Stimulated activated CD4-positive, alpha-beta T cell treated with anti-CD3 and anti-CD28 coated beads, TNF-alpha, amount 100 ng/mL, for 24 hours (primary cell): ENCODE results near the gene ASB18.

Experiments used
- DNase-seq, 3 experiments: peaks; one replicate each; pipeline ENCODE4 v3.0.0-alpha.2; 2020; ENCODE audit warnings: low read depth in 3 of 3

The ASB18 gene

DNA sequence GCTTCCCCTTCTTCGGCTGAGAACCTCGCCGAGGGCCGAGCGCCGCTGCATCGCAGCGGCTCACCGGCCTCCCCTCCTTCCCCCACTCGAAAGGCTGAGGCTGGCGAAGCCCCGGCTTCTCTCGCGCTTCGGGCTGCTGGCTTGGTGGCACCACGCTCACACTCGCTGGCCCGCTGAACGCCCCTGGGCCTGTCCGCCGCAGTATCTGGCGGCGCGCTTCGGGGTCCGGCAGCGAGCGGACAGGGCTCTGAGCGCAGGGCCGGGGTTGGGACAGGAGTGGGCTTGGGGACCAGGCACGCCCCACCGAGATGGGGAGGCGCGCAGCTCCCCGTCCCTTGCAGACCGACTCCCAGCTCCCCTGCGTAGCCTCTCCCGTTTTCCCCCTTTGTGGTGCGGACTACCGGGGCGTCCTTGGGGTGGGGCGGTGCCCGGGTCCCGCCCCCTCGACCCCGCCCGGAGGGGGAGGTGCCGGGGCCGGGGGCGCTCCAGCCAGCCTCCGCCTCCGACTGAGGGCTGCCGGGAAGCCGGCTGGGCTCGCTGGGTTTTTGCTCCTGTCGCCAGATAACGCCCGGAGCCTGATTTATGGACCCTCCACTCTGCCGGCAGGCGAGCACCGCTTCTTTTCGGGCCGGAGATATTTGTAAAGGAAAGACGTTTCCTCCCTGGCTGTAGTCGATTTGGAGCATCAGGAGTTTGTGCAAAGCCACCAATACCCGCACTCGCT lies 99.8 kb downstream of the ASB18 start:
- DNase-seq = no peak

DNA sequence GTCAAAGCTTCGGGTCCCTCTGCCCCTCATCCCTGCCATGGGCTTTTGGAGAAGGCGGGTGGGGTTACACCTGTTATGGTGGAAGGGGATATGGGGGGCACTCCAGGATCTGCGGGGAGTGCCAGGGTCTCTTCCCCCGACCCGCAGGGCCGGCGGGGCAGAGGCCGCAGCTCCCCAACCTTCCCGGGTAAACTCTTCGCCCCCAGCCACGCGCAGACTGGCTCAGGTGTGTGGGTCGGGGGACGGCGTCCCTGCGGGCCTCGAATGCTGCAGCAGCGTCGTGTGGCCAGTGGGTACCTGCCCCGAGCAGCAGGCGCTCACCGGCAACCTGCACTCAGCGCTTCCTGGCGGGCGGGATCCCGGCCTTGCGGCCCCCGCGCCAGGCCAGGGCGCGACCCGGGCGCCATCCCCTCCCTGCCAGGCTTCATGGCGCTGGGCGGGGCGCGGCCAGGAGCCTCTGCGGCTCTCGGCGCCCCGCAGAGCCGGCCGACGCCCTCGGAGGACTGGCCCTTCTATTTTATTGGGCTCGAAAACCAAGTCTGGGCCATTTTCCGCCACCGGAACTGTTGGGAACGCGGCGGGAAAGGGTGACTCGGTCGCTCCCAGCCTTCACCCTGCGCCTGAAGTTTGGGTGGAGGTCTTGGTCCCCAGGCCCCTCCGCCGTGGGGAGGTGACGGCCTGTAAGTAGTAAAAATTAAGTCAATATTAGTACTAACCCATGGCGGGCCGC lies 100.6 kb downstream of the ASB18 start:
- no peak for DNase-seq

DNA sequence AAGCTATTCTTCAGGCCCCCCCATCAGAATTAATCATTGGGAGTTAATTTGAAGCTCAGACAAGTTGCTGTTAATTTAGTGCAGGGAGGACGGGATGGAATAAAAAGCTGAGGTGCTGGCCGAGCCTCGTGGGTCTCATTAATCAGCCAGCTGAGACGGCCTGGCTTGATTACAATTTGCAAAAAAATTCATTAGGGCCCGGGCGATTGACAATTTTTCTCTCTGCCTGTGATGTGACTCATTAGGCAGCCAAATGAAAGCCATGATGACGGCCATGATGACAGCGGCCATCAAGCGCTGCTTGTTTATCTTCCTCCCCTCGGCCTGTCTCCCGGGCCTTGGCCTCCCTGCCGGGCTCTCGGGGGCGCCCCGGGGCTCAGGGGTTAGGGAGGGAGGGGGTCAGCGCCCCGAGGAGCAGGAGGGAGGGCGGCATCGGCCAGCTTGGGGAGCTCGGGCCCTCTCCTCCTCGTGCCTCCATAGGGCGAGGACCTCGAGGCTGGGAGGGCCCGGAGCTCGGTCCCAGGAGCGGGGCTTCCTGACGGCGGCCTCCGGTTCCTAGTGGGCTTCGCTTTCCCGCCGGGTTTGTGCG lies 101.2 kb downstream of the ASB18 start:
- no peak for DNase-seq

DNA sequence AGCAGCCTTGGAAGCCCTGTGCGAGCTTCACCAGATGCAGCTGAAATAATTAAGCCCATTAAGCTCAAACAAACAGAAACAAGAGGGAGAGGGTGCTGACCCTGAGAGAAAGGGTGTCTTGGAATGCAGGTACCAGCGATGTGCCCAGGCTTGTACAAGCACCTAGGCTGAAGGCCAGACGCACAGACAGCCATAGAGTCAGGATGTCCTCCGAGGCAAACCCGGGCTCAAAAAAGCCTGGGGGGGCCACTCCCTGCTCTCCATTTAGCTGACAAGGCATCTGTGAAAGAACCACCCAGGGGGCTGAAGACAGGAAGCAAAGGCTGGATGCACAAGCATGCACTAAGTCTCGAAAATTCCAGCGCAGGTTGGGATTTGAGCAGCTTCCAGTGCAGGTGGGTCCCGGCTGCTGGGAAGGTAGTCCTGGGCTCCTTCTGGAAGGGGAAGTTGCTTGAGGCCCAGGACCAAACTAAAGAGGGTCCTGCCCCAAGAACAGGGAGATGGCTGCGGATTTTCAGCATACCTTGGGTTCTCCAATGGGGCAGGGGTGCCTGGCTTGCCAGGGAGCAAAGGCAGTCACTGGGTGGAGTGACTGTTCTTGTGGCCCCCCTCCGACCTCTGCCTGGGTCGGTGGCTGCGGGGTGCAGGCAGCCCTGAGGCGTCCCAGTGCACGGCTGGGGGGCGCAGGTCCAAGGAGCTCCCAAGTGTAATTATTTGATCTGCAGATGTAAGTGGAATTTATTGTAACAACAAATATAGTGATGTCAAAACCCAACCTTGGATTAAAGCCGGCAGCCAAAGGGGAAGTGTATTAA lies 102.0 kb downstream of the ASB18 start:
- DNase-seq = no peak

DNA sequence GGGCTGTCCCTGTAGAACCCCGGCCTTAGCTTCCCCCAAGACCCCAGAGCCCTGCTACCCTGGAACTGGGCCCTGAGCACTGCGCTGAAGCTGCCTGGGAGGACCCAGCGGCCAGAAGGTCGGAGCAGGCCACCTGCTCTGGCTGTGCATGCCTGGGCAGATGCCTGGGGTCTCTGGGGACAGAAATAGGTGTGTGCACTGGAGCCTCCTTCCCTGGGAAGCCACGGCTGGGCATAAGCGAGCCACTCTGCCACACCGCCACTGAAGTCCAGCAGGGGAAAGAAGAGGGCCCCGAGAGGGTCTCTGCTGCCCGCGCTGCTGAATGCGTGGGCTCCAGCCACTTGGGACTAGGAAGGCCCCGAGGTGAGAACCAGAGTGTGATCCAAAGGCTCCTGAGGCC lies 102.7 kb downstream of the ASB18 start:
- DNase-seq = no peak

DNA sequence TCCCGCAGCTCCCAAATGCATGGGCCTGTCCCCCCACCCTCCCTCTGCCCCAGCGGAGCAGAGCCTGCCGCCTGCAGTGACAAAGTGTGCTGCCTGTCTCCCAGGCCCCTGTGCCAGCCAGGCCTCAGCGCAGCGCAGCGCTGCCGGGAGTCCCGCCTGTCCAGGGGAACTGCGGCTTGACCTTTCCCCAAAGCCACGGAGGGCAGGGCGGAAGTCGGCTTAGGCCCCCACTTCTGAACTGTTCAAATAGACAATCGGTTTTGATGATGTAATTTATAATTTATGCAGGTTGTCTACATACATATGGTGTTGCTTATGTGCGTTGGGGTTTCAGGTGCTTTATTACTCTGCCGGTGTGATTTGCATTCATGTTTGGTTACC lies 103.1 kb downstream of the ASB18 start:
- no peak for DNase-seq

DNA sequence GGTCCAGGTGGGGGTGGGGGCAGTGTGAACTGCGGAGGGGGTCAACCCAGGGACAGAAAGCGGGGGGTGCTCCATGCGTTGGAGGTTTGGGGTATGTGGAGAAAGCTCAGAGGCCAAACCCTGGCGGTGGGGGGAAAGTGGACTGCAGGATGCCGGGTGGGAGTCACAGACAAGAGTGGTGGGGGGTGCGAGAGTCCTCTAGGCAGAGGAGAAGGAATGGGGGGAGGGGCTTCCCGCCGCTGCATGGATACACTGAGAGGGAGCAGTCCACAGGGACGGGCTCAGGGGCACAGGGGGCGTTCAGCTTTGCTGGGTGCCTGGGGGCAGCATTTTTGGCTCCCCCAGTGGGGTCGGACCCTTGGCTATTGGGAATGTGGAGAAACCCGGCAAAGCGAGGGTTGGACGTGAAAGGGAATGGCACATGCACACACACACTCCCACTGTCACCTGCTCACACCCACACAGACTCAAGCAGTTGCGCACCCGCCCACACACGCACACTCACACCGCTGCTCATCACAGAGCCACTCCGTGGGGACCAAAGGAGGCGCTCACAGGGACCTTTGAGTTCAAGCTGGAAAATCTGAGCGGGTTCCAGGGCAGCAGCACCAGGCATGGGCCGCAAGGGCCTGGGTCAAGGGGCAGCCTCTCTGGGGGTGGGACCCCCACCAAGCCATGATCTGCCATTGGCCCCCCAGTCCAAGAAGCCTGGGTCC lies 103.7 kb downstream of the ASB18 start:
- DNase-seq = no peak

DNA sequence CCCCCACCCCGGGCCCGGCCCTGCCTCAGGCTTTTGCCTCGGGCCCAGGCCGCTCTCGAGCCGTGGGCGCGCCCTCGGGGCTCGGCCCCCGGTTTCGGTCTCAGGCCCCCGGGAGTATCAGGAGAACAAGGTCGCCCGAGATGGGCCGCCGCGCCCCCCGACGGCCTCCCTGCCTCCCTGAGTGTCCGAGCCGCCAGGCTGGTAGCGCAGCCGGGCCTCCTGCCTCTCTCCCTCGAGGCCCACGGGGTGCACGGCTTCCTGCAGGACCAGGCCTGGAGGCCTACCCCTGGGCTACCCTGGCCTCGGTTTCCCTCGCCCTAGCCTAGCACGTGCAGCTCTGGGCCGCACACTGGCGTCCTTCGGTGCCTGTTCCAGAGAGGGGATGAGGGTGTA lies 104.4 kb downstream of the ASB18 start:
- no peak for DNase-seq

DNA sequence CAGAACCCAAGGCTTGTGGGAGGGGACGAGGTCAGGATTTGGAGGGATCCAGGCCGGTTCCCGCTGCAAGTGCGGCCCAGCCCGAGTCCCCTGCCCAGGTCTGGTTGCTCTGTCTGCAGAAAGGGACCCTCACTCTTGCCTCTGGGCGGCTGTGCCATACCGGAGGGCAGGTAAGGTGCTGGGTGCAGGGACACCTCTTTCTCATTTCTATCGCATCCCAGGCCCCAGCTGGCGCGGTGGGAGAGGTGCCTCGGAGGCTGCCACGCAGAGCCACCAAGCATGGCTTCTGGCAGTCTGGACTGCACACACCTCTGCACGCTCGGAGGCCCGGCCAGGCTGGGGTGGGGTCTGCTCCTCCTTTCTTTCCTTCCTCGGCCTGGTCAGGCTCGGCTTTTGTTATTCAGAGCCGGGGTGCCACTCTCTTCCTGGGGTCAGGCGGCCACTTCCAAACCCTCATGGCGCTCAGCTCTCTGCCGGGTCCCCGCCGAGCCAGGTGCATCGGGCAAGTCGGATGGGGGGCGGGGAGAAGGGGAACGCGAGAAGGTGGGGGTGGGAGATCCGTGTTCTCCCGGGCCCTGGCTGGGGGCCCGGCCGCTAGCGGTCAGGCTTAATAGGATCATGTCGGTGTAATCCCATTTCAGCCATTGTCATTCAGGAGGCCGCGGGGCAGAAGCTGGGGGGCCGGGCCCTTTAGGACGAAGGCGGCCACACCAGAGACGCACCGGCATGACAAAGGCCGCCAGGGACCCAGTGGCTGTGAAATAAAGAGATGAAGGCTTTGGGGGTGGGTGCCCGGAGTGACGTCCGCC lies 105.0 kb downstream of the ASB18 start:
- DNase-seq = no peak

DNA sequence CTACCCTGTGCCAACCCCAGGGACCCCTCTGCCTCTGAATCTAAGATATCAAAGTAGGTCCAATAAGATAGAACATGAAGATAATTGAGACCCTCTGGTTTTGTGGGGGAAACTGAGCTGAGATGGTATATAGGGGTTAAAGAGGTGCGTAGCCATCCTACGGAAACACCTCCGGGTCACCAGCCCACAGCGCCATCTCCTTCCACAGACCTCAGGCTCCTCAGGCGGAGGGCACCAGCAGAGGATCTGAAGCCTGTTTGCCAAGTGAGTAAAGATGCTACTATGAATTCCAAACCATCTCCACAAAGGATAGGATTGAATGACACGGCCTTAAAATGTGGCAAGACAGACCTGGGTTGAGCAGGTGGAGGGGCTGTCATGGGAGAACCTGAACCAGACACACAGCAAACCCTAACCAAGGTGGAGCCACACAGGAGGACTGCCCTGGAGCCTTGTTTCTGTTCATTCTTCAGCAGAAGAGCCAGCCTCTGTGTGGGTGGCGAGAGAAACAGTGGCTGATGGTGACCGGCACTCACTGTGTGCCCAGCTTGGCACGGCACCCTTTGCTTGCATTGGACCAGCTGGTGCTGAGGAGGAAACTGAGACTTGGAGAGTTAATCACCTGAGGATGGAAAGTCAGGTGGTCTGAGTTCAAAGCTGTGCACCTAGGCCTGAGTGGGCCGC lies 106.2 kb downstream of the ASB18 start:
- no peak for DNase-seq

DNA sequence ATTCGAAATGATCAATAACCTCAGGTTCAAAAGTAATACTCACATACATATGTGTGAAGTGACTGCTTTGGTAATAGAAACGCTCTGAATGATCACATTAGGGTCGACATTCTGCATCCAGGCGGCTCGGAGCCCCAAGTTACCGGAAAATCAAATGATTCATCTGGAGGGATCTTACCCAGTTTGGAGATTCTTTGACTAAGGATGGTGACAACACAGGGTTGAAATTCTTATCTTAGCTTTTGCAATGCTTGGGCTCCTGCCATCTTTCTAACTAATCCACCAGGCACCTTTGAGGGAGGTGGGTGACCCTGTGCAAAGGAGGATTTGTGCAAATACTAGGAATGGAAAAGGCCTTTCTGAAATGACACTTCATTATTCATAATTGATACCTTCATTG lies 106.8 kb downstream of the ASB18 start:
- DNase-seq = no peak

DNA sequence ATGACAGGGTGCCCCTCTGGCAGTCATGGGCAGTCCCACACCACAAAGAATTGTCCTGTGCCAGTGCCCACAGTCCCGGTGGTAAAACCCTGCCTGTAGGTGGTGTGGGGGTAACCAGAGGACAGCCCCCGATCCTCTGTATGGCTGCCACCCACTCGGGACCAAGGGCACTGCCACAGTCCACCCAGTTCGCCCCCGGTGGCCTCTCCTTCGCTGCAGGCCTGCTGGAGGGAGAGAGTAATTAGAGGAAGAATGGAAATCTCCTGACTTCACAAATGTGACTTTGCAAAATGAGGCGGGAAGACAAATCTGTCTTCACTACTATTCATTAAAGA lies 107.4 kb downstream of the ASB18 start:
- no peak for DNase-seq

DNA sequence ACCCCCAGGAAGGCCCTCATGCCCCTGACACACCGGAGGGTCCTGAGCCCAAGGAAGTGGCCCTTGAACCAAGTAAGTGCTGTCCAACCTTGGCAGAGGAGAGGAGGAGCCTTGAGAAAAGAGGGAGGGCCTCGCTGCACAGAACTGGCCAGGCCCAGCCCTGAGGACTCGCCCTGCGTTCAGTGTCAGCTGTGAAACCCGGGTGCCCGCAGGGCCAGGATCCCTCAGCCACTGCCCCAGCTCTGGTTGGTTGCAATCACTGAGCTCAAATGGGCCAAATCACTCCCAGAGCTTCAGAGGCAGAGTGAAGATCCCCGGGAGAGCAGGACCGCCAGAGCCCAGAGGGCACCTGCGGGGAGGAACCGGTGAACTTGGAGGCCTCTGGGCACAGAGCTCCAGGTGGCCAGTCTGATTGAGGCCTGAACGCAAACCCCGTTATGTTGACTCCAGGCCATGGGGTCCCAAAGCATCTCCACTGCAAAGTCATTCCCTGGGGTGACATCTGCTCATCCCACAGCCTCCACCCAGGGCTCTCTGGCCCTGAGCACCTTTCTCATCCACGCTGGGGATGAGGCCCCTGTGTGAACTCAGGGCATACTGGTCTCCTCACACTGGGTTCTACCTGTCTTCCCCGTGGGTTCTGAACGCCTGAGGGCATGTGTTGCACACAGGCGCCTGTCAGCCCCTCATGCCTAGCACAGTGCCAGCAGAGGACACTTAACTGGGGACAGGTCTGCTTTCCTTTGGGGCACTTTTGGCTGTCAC lies 107.9 kb downstream of the ASB18 start:
- DNase-seq = no peak

DNA sequence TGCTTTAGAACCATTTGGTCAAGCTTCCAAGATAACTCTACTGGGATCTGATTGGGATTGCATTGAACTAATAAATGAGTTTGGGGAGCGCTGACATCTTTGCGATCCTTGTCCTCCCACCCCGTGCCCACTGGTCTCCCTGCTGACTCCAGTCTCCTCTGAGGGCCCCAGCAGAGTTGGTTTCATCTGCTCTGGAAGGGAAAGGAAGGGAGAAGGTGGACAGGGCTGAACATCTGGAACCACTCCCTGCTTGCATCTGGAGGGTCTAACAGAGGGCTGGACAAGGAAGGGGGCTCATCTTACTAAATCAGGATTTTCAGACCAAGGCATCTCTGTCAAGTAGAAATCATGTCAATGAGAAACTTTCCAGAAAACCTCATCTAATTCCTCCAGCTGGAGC lies 108.8 kb downstream of the ASB18 start:
- DNase-seq = no peak

DNA sequence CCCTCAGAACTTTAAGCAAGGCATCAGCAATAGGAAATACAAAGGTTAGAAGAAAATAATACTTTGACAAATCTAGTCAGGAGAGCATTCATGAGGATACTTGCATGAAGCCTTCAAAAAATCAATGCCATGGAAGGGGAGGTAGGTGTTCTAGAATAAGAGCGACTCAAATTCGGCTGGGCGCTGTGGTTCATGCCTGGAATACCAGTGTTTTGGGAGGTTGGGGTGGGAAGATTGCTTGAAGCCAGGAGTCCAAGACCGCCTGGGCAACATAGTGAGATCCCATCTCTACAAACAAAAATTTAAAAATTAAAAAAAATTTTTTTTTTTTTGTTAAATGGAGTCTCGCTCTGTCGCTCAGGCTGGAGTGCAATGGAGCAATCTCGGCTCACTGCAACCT lies 117.8 kb downstream of the ASB18 start:
- DNase-seq = no peak

DNA sequence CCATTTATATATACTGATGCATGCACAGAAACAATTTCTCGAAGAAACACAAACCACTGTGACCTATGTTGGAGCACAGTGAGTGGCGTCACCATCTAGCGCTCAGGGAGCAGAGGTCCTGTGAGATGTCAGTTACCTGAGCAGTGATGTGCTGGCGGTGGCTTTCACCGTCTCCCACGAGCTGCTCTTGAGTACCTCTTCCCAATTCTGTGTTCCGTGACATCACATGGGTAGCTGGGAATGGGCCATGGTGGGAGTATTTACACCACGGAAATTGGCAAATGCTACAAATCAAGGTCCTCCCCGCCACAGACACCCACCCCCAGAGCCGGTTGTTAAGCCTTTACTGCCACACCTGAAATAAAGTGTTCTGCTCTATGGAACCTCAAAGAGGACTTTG lies 120.4 kb downstream of the ASB18 start:
- no peak for DNase-seq
